Fibroblast of pulmonary artery (primary cell): ENCODE results near the gene KIF26B.

Experiments
- DNase-seq: peaks from one replicate; pipeline ENCODE4 v3.0.0-alpha.2; 2010; ENCODE audit warnings: low read depth
- H3K4me3 ChIP-seq: replicated peaks from 2 replicates; pipeline ENCODE4 v1.5.1; 2011; ENCODE audit warnings: low read depth, mild to moderate bottlenecking, control low read depth, low read length, moderate library complexity
- CTCF ChIP-seq: IDR thresholded peaks from 2 replicates; pipeline ENCODE4 v1.5.1; 2011; ENCODE audit warnings: mild to moderate bottlenecking, control low read depth, low read length, inconsistent platforms; ENCODE audit errors: missing control alignments

The KIF26B gene

DNA sequence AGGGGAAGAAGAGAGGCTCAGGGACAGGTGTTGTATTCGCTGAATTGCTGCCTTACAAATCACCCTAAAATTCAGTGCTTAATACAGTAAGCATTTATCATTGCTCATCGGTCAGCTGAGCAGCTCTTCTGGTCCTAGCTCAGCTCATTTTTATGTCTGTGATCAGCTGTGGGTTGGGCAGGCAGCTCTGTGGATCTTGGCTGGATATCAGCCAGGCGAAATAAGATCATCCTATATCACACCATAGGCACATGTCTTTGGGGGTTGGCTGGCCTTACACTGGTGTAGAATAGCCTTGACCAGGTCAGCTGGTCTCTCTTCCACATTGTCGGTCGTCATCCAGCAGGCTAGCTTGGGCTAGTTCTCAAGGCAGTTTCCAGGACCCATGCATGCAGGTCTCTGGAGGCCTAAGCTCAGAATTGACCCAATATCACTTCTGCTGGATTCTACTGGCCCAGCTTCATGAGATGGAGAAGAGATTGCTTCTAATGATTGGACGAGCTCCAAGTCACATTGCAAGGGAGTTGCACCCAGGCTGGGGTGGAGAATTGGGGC, 448.6 kb downstream of the KIF26B start:
- no peak for DNase-seq
- no peak overlapping the region for H3K4me3 ChIP-seq
- TF ChIP-seq CTCF = no peak

GRCh38 chr1:245604979-245605378, 450.2 kb downstream of the KIF26B start:
- H3K4me3 ChIP-seq = no peak overlapping the region
- DNase-seq = no peak
- TF ChIP-seq CTCF = no peak

GRCh38 chr1:245605480-245606156, 450.8 kb downstream of the KIF26B start:
- no peak for TF ChIP-seq CTCF
- H3K4me3 ChIP-seq = no peak overlapping the region
- peak; percentile 75 for DNase-seq

- TF ChIP-seq CTCF = no peak
These were observed 451.5 kb downstream of the KIF26B start for GRCh38 chr1:245606157-245606725.

GRCh38 chr1:245608271-245608670, 453.5 kb downstream of the KIF26B start:
- TF ChIP-seq CTCF = no peak

More at GRCh38 chr1:245606157-245606725, 451.5 kb downstream of the KIF26B start:
- H3K4me3 ChIP-seq = no peak overlapping the region
- DNase-seq = no peak

DNA sequence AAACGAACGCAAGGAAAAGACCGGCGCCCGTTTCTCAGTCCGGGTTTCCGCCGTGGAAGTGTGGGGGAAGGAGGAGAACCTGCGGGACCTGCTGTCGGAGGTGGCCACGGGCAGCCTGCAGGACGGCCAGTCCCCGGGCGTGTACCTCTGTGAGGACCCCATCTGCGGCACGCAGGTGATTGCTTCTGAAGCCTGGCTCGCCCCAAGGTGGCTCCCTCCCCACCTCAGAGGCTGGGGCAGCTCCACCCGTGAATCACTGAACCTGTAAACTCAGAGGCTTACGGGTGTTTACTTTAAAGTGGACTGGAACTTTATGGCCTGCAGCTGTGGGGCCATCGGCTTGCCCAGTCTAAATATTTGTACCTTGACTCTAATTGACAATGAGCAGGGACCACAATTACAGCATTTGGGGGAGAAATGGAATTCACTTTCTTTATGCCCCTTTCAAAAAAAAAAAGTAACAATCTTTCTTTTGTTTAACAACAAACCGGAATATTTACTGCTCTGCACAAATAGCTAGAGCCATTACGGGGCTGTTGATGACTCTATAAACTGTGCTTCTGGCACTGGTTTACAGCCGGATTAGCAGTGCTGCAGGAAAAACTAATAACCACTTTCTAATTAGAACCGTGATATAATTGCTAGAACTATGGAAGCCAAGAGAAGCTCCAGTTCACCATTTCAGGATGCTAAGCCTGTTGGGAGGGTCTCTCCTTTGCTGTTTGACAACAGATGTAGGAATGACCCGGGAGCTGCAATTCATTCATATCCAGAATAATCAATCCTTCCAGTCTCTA, 454.8 kb downstream of the KIF26B start:
- TF ChIP-seq CTCF = no peak
- DNase-seq = no peak

More at GRCh38 chr1:245608271-245608670, 453.5 kb downstream of the KIF26B start:
- DNase-seq = no peak
- no peak overlapping the region for H3K4me3 ChIP-seq

More for the DNA sequence above, 454.8 kb downstream of the KIF26B start:
- no peak overlapping the region for H3K4me3 ChIP-seq
